GM18909 (cell line): ENCODE results near the gene LINGO1.

Source experiments
- ATAC-seq: cut with Tn5 transposase; IDR thresholded peaks from one replicate; pipeline ENCODE4 v1.9.1; 2021; ENCODE audit warnings: mild to moderate bottlenecking; ENCODE audit not compliant: unreplicated experiment, poor library complexity

Gene LINGO1

GRCh38 chr15:77632534-77633133 is at the start of gene LINGO1:
Gene LINGO1 (minus strand): TSS chr15:77632912. CDS start chr15:77632315, 597 bp downstream.
- ATAC-seq: no peak

- no peak for ATAC-seq
Observed at GRCh38 chr15:77681362-77681761, 48.6 kb upstream of the LINGO1 start.

DNA sequence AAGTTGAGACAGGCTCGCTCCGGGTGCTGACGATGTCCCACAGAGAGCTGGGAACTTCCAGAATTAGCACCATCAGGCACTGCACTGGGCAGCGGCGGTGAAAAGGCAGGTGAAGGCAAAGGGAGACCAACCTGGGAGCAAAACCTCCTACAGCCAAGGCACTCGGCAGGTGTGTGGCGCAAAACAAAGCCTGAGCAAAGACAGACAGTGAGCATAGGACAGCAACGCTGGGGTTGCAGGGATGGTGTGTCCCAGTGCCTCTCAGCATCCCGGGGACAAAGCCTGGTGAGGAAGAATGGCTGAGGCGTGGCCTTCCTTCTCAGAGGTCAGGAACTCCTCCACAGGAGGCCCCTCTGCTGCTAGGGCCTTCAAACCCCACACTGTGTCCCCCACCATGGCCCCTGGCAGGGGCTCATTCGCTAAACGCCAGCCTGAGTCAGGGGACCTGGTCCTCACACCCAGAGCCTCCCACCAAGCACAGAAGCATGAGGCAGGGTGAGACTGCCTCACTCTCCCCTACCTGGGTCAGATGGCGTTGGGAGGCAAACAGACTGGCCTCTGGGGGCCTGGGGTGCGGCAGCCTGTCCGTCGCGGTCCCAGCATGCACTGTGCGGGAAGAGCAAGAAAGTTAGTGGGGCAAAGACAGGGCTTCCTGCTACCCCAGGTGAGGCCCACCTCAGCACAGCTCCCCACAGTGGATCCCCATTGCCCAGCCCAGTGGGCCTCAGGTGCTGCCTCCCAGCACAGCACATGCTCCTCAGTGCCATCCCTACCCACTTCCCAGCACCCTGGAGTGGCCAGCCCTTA is 44.1 kb upstream of the LINGO1 start:
- no peak for ATAC-seq

- ATAC-seq: no peak
Observed at GRCh38 chr15:77675806-77676415, 43.2 kb upstream of the LINGO1 start.

DNA sequence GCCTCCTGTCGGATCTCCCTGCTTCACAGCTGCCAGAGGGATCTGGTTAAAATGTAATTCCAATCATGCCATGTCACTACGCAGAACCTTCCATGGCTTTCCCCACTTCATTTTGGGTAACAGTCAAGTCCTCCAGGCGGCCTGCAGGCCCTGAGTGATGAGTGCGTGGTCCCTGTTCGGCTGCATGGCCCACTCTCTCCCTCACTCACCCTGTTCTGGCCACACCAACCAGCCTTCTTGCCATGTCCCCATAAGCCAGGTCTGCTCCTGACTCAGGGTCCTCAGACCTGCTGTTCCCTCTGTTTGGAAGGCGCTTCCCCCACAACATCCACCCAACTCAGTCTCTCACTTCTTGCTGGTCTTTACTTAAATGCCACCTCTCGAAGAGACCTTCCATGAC is 41.6 kb upstream of the LINGO1 start:
- no peak for ATAC-seq

- no peak for ATAC-seq
Observed at GRCh38 chr15:77673866-77674265, 41.2 kb upstream of the LINGO1 start.

DNA sequence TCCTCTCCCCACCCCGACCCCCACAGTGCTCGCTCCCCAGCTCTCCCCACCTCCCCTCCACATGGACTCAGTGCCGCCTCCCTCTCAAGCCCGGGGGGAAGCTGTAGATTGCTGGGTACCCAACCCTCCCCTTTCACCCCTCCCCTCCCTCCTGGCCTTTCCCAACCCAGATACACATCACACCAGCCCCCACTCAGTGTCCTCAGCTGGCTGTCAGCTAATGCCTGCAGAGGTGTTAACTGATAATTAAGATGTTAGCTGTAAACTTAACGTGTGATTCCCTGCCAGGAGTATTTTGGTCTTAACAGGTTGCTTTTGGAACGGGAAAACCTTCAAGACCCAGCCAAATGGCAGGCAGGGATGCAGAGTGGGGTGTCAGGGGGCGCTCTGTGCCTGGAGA is 39.4 kb upstream of the LINGO1 start:
- no peak for ATAC-seq

GRCh38 chr15:77671362-77672056 is 38.8 kb upstream of the LINGO1 start:
- no peak for ATAC-seq

DNA sequence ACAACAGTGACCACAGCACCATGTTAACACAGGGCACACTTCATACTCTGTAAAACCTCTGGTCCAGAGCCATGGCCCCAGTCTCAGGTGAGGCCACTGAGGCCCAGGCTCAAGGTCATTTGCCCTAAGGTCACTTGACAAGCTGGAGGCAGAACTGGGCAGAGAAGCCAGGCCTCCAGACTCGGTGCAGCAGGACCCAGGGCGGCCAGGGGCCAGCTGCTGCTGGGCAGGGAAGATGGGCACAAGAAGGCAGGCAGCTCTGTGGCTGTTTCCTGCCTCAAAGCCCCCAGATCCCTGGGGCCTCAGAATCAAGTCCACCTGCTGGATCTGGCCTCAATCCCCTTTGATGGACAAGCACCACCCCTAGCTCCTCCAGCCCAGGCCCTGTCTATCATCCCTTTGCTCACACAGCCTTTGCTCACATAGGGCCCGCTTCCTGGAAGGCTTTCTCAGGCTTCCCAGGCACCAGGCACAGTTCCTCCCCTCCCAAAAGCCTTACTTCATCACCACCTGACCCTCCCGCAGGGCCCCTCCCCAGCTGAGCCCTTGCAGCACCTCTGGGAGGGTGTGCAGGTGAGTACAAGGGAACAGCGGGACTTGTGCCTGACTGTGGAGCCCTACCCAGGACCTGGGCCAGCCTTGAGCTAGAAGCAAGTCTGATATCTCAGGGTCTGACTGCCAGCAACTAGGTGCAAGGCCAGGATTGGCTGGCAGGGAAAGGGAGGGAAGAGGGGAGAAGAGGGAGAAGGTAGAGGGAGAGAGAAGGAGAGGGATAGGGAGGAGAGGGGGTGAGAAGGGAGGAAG is 38.0 kb upstream of the LINGO1 start:
- no peak for ATAC-seq

GRCh38 chr15:77669896-77670295 is 37.2 kb upstream of the LINGO1 start:
- ATAC-seq: no peak

DNA sequence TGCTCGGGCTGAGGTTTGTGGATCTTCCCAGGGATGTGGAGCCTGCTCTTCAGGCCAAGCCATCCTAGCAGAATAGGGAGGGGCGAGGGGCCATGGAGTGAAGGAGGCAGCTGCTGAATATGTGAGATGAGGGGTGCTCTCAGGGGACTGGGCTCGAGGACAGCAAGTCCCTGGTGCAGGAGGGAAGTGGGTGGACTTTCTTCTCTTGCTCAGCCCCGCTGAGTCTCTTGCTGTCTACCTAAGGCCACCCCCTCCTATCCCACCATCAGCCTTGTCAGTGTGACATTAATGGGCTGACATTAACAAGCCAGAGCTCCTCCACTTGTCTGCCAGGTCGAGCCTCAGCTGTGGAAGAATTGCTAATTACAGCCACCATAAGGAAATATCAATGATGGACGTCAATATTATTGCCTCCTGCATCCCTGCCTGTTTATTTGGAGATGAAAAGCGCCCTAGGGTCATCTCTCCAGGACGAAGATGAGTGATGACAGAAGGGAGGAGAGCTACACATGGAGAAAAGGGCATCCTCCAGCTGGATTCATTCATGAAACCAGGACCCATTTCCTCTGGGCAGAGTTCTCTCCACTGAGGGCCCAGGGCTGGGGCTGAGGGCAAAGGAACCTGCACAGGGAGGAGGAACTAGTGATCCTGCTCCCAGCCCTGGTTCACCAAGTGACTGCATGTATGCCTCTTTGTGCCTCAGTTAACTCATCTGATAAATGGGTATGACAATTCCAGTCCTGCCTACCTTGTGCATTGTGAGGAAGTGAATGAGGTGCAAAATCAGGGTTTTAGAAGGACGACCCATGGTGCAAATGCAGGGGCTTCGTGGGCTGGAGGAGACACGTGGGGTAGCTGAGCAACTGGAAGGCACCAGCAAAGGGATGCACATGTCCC is 34.9 kb upstream of the LINGO1 start:
- ATAC-seq: no peak

GRCh38 chr15:77666296-77666660 is 33.6 kb upstream of the LINGO1 start:
- ATAC-seq: no peak

- ATAC-seq: no peak
Observed at GRCh38 chr15:77665530-77666295, 33.0 kb upstream of the LINGO1 start.

- no peak for ATAC-seq
Observed at GRCh38 chr15:77664428-77664827, 31.7 kb upstream of the LINGO1 start.

DNA sequence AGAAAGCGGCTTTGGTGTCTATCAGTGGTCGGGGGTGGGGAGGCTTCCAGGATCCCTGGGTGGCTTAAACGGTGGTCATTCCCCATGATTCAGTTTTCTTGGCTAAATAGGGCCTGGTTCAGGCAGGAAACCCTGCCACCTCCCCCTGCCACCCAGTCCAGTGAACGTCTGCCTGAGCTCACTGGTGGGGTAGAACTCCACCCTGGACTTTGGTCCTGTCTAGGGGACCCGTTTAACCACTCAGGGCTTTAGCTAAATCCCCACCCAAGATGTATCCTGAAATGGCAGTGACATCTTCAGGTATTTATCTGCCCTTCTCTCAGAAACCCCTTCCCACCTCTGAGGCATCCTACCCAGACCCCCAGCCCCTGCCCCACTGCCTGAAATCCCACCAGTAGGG is 30.5 kb upstream of the LINGO1 start:
- ATAC-seq: no peak

GRCh38 chr15:77659350-77660321 is 26.9 kb upstream of the LINGO1 start:
- ATAC-seq: no peak

DNA sequence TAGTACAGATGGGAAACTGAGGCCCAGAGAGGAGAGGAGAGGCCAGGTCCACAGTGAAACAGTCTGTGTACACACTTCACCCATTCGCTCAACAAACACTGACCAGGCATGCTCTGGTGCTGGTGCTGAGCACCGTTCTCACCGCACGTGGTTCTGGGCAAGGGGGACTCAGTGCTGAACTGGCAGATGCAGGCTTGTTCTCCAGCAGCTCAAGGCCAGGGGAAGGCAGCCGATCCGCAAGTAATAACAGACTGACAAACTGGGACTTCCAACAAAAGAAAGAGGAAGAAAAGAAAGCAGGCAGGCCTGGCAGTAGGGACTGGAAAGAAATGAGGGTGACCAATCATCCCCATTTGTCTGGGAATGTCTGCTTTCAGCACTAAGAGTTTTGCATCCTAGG is 25.6 kb upstream of the LINGO1 start:
- no peak for ATAC-seq
